HL-60 (cell line): ENCODE results near the gene DEDD.
A peak's percentile ranks its signal among the peaks of the same experiment; 100 is the strongest.

Experiments used
- POLR2AphosphoS5 ChIP-seq: IDR thresholded peaks from 2 replicates; pipeline ENCODE4 v1.6.1; 2012; ENCODE audit warnings: low read depth
- SPI1 ChIP-seq: IDR thresholded peaks from 2 replicates; pipeline ENCODE4 v1.6.1; 2012; ENCODE audit warnings: low read depth, mild to moderate bottlenecking, borderline replicate concordance
- TF ChIP-seq, protein P1 (sequence below): IDR thresholded peaks from one replicate; pipeline ENCODE4 v1.5.1; 2011; ENCODE audit warnings: low read length, control low read depth, inconsistent platforms; ENCODE audit not compliant: insufficient read depth
- TF ChIP-seq, protein P2 (sequence below): IDR thresholded peaks from 2 replicates; pipeline ENCODE4 v1.6.1; 2012; ENCODE audit warnings: low read depth; ENCODE audit not compliant: insufficient replicate concordance

GRCh38 chr1:161071886-161072371 lies 60.5 kb downstream of the DEDD start:
- TF ChIP-seq, protein P1, sequence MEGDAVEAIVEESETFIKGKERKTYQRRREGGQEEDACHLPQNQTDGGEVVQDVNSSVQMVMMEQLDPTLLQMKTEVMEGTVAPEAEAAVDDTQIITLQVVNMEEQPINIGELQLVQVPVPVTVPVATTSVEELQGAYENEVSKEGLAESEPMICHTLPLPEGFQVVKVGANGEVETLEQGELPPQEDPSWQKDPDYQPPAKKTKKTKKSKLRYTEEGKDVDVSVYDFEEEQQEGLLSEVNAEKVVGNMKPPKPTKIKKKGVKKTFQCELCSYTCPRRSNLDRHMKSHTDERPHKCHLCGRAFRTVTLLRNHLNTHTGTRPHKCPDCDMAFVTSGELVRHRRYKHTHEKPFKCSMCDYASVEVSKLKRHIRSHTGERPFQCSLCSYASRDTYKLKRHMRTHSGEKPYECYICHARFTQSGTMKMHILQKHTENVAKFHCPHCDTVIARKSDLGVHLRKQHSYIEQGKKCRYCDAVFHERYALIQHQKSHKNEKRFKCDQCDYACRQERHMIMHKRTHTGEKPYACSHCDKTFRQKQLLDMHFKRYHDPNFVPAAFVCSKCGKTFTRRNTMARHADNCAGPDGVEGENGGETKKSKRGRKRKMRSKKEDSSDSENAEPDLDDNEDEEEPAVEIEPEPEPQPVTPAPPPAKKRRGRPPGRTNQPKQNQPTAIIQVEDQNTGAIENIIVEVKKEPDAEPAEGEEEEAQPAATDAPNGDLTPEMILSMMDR = peak; percentile 77
- TF ChIP-seq SPI1 (no peak), POLR2AphosphoS5 (no peak)
- TF ChIP-seq, protein P2, sequence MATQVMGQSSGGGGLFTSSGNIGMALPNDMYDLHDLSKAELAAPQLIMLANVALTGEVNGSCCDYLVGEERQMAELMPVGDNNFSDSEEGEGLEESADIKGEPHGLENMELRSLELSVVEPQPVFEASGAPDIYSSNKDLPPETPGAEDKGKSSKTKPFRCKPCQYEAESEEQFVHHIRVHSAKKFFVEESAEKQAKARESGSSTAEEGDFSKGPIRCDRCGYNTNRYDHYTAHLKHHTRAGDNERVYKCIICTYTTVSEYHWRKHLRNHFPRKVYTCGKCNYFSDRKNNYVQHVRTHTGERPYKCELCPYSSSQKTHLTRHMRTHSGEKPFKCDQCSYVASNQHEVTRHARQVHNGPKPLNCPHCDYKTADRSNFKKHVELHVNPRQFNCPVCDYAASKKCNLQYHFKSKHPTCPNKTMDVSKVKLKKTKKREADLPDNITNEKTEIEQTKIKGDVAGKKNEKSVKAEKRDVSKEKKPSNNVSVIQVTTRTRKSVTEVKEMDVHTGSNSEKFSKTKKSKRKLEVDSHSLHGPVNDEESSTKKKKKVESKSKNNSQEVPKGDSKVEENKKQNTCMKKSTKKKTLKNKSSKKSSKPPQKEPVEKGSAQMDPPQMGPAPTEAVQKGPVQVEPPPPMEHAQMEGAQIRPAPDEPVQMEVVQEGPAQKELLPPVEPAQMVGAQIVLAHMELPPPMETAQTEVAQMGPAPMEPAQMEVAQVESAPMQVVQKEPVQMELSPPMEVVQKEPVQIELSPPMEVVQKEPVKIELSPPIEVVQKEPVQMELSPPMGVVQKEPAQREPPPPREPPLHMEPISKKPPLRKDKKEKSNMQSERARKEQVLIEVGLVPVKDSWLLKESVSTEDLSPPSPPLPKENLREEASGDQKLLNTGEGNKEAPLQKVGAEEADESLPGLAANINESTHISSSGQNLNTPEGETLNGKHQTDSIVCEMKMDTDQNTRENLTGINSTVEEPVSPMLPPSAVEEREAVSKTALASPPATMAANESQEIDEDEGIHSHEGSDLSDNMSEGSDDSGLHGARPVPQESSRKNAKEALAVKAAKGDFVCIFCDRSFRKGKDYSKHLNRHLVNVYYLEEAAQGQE = no peak
